NCI-H345 treated with DMSO at 0.1 percent for 48 hours (cell line): ENCODE measurements around the gene CAPZA1.
A peak's percentile ranks its signal among the peaks of the same experiment; 100 is the strongest.

Source experiments
- DNase-seq: peaks from one replicate; lab custom pipeline; 2025; ENCODE audit not compliant: unreplicated experiment; lab: John Stamatoyannopoulos, UW

CAPZA1 gene

DNA sequence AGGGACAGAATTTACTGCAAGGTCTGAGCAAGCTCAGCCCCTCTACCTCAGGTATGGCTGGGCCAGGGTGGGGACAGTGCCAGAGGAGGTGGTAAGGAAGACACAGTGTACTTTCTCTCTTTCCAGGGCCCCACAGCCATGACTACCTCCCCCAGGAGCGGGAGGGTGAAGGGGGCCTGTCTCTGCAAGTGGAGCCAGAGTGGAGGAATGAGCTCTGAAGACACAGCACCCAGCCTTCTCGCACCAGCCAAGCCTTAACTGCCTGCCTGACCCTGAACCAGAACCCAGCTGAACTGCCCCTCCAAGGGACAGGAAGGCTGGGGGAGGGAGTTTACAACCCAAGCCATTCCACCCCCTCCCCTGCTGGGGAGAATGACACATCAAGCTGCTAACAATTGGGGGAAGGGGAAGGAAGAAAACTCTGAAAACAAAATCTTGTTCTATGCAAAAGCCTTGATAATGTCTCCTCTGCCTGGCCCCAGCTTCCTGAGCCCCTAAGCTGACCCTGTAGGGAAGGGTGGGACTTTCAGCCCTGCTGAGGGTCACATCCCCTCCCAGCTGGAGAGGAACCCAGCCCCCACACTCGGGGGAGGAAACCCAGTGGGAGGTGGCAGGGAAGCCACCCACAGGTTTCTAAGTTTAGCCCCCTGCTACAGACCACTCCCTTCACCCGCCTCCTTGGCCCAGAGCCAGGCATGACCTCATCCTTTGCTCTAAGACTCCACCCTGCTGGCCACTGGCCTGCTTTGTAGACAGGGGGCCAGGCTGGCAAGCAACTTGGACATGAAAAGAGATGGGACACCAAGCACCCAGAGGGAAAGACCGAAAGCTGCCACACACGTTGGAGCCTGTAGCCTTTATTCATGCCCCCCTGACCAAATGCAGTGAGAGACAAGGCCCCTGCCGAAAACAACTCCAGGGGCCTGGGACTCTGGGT, 80.9 kb downstream of the CAPZA1 start:
- DNase-seq, result peak; percentile 61

- DNase-seq, result no peak
These were observed 81.8 kb downstream of the CAPZA1 start for GRCh38 chr1:112701227-112702066.

GRCh38 chr1:112702067-112702395, 82.4 kb downstream of the CAPZA1 start:
- DNase-seq, result no peak

DNA sequence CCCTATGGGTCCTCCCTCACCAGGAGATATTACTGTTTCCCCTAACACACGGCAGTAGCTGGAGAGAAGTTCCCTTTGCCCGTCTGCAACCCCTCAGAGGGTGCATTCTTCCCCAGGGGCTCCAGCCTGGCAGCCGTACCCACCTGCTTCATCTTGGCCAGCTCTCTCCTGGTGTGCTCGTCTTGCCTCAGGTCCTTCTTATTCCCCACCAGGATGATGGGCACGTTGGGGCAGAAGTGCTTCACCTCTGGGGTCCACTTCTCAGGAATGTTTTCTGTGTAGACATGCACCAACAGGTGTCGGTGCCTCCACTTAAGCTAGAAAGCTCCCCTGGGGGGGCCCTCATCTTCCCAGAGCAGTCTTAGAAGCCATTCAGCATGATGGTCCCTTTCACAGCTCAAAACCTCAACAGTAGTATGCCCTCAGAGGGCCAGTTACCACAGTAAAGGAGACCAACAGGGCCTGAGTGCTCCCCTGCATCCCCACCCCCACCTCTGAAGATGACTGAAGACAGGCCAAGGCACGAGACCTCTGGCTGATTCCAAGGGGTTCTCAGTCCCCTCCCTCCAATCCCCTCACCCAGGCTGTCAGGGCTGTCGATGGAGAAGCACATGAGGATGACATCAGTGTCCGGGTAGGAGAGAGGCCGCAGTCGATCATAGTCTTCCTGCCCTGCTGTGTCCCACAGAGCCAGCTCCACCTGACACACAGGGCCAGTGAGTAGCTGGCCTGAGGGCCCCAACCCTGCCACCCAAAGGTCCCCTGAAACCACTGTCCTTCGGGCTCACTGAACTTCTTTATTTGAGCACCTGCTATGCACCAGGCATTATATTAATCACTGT, 83.0 kb downstream of the CAPZA1 start:
- DNase-seq, result no peak

DNA sequence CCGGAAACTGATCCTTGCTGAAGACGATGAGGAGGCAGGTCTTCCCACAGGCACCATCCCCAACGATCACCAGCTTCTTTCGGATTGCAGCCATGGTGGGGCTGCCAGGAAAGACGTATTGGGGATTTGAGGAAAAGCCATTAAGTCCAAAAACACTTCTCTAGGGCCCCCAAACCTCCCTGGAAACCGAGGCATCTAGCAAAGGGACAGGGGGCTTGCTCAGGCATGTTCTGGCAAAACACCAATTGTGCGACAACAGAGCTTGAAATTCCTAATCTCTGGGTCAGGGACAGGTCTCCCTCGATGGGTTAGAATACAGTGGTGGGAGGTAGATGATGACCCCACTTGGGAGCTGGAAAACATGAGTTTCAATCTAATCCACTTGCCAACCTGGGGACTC, 84.1 kb downstream of the CAPZA1 start:
- DNase-seq, result no peak

GRCh38 chr1:112704391-112704933, 84.8 kb downstream of the CAPZA1 start:
- DNase-seq, result no peak

DNA sequence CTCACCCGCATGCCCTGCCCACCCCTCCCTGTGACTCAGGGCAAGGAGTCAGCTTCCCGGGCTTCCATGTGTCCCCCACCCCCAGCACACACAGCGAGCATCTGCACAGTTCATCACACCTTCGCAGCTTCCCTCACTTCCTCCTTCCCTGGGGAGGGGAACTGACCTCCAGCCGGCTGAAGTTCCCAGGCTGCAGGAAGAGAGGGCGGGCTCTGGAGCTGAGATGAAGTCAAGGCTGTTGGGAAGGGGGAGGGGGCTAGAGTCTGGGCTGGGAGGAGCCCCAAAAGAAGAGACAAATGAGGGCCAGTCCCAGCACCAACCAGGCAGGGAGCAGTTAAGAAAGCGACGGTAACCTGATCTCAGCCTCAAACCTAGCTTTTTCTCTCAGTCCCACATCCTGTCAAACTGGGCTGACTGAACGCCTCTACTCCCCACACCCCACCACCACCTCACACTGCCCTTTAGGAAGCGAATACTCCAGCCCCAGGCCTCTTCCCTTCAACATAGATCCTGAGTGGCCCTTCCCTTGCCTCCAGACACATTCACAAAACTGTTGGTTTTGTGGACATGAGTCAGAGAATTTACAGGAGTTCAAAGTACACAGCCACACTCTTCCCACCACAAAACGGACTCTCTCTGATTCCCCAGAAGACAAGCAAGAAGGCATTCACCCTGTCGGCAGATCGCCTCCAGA, 85.4 kb downstream of the CAPZA1 start:
- no peak for DNase-seq

- no peak for DNase-seq
These were observed 87.0 kb downstream of the CAPZA1 start, which contains the start of gene RHOC for GRCh38 chr1:112706505-112707220. Gene RHOC (minus strand): TSS chr1:112707127. CDS start chr1:112703799, 3,328 bp downstream.

DNA sequence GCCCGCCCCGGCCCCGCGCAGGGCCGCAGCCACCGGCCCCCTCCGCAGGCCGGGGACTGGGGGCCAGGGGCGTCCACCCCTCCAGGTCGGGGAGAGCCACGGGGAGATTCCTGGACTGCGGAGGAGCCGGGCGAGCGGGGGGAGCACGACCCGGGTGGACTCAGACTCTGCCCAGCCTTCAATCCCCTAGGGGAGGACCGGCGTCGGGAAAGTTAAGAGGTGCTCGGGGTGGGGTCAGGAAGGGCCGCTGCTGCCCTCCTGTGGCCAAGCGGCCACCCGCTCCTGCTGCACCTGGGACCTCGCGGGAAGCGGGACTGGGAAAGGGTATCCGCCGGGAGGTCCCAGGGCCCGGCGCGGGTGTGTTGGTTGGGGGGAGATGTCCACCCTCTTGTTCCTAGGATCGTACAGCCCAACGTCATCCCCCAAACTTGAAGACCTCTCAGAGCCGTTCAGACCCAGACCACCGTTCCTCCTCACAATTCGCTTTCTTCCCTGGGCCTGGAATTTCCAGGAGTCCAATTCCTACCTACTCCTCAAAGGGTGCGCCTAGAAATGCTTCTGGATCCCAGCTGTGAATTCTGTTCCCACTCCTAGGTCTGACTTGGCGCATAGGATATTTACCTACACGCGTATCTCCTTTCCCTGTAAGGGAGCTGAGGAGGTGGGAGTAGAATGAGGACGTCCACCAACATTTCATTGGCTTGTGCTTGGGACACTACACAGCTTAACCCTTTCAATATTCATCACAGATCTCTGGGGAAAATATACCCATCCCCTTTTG, 87.8 kb downstream of the CAPZA1 start:
- DNase-seq, result peak; percentile 65

GRCh38 chr1:112708002-112708448, 88.4 kb downstream of the CAPZA1 start:
- DNase-seq, result no peak

DNA sequence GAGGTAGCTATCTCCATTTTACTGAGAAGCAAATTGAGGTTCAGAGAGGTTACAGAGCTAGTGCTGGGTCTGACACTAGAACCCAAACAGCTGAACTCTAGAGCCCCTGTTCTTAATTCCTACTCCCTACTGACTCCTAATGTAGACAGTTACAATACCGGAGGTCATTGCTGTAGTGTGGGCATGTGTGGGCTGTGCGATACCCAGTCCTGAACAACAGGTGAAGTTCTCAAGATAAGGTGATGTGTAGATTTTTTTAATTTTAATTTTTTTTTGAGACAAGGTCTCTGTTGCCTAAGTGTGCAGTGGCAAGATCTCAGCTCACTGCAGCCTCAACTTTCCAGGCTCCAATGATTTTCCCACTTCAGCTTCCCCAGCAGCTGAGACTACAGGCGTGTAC, 88.9 kb downstream of the CAPZA1 start:
- DNase-seq, result no peak

GRCh38 chr1:112710159-112710558, 90.5 kb downstream of the CAPZA1 start:
- no peak for DNase-seq

GRCh38 chr1:112710586-112710985, 91.0 kb downstream of the CAPZA1 start:
- no peak for DNase-seq

DNA sequence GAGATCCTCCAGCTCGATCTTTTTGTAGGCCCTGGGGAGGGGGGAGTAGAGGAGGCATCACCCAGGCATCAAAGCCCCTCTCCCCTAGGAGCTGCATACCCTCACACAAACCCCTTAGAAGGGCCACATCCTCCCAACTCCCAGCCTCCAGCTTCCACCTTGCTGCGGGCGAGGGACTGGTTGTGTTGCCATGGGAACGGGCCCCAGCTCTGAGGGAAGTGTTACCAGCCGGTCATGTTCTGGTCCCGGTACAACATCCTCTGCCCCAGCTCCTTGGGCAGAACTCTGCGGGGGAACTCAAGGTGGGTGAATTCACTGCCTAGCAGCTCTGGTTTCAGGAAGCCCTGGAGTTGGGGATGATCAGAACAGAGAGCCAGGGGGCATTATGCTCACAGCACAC, 91.4 kb downstream of the CAPZA1 start:
- no peak for DNase-seq

DNA sequence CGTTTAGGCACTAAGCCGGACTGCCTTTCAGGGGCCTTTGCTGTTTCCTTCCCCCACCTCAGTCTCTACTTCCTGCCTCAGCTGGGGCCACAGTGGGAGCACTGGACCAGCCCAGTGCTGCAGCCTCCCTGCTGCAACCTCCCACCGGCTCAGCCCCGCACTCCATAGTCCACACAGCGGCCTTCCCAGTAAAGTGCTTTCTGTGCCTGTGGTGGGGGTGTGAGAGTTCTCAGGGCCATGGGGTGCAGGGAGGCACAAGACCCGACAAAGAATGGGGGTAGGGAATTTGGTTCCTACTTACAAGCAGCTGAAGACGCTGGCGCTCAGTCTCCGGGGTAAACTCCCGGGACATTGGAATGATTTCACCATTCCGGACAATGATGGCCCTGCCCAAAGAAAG, 92.0 kb downstream of the CAPZA1 start:
- DNase-seq, result no peak

GRCh38 chr1:112712191-112712590, 92.6 kb downstream of the CAPZA1 start:
- no peak for DNase-seq

GRCh38 chr1:112712701-112713128, 93.1 kb downstream of the CAPZA1 start:
- no peak for DNase-seq

DNA sequence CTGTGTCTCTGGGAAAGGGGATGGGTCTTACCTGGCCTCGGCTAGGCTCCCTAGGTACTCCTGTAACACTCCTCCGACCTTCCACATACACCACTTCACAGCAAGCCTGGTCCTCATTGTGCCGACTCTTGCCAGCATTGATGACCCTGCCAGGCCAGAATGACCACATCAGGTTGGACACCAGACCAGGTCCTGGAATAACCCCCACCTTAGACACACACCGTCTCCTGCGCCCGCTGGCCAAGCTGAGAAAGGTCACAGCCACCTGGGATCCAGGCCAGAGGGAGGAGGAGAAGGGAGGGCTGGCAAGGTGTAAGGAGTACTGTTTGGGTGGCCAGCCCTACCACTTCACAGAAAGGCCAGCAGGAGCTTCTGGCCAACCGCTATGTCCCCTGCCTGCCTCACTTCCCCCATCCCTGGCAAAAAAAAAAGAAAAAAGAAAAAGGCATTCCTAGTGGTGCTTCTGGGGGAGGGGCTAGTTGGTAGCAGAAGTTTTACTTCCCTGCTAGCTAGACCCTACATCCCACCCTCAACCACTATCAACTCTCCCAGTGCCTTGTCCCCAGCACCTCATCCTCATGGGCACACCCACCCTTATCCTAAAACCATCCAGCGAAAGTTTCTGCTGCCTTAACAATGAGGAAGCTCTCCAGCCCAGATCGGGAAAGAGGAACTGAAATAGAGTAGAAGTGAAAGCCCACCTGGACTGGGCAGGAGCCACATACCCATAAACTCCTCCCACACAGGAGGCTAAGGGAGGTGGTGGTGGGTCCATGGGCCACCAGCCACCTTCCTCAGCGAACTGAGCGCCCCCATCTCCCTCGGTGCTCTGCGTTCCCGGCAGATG, 94.1 kb downstream of the CAPZA1 start:
- DNase-seq, result no peak
